ENCODE data around the gene FDPS. TPM values are rescaled to one million over a fixed set of nuclear protein-coding genes. Genes with fewer than 3 reads are reported as not detected.

Gene FDPS
- total RNA-seq, 1 experiment from 2014 or later, result 269 TPM

DNA sequence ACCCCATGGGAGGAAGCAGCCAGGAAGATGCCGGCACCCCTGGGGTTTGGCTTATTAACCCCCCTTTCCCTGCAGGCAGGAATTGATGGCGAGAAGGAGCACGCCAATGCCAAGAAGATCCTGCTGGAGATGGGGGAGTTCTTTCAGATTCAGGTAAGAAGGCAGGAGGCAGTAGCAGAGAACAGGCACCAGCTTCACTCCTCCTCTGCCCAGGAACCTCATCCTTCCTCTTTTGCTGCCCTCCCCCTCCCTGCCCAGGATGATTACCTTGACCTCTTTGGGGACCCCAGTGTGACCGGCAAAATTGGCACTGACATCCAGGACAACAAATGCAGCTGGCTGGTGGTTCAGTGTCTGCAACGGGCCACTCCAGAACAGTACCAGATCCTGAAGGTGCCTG lies 10.9 kb downstream of the FDPS start (continued):
- TF ChIP-seq JUND (IDR thresholded peaks at IDR 0.05) (no peak), SIN3A (IDR thresholded peaks at IDR 0.05; ENCODE audit: low read depth) (no peak), TCF7L2 (IDR thresholded peaks at IDR 0.05; ENCODE audit: borderline replicate concordance, extremely low read depth, insufficient read depth, insufficient read length) (no peak), POLR2A (IDR thresholded peaks at IDR 0.05; ENCODE audit: borderline replicate concordance, extremely low read depth, insufficient read depth, insufficient read length) (no peak)

DNA sequence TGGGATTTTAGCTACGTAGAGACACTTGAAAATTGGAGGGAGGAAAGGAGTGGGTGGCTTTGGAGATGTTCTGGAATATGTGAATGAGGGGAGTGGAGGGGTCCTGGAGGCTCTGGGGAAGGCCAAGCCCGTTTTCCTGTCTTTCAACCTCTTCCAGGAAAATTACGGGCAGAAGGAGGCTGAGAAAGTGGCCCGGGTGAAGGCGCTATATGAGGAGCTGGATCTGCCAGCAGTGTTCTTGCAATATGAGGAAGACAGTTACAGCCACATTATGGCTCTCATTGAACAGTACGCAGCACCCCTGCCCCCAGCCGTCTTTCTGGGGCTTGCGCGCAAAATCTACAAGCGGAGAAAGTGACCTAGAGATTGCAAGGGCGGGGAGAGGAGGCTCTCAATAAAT lies 11.6 kb downstream of the FDPS start:
- no peak overlapping the region for H3K4me3 ChIP-seq (replicated peaks in 1 of 2; ENCODE audit: low read depth in 1 of 2, low read length in 2 of 2)
- peaks cover 22 to 24% of the 10 kb centered on the region in 2 experiments; a peak in 3 of 4 replicates for H3K36me3 ChIP-seq (ENCODE audit: control insufficient read depth in 1 of 2, insufficient read depth in 2 of 2, low read length in 2 of 2)
- ChIA-PET POLR2A (no interaction called here), RAD21 (ENCODE audit: low non-redundant PET in 1 of 2, low total read pairs in 2 of 2, uncharacterized antibody in 2 of 2, unreplicated experiment in 2 of 2) (interaction anchor here in 1 of 2 experiments (0.6 kb wide), 1 partner anchor 47 kb away, joined by 3 read pairs; the partner anchor contains the start of gene CLK2), CTCF (no interaction called here)
- no peaks in the 10 kb centered on the region for H3K9me3 ChIP-seq (ENCODE audit: control insufficient read depth in 1 of 2, insufficient read depth in 1 of 2, low read depth in 1 of 2, low read length in 2 of 2)
- no peak for DNase-seq (ENCODE audit: low read depth, low spot score)
- no peaks in the 10 kb centered on the region for H4K20me1 ChIP-seq (ENCODE audit: insufficient read depth)
- H3K9me2 ChIP-seq (ENCODE audit: insufficient read depth), result no peaks in the 10 kb centered on the region
- H3K79me2 ChIP-seq (ENCODE audit: insufficient read depth, low read length), result peaks cover 9% of the 10 kb centered on the region; the same call in 1 of the 2 replicates
- H3K27ac ChIP-seq (ENCODE audit: low read depth, low read length), result no peak overlapping the region
- intact Hi-C loops (cut with micrococcal nuclease), result loop anchor here (5.0 to 10.0 kb wide), 2 partner anchors 145 to 272 kb away; partner anchors contain the start of genes KRTCAP2 and TRIM46
- BruUV-seq (replicated peaks), result no TSS peak
- H3K9ac ChIP-seq (ENCODE audit: low read length), result no peak overlapping the region
- H3K4me1 ChIP-seq (ENCODE audit: control insufficient read depth in 1 of 2, insufficient read depth in 2 of 2, low read length in 2 of 2), result peaks cover 8 to 18% of the 10 kb centered on the region in 2 experiments; a peak in 3 of 4 replicates
- no peak overlapping the region for H2AFZ ChIP-seq (ENCODE audit: low read depth, low read length, poor library complexity, severe bottlenecking)
- no peak for ATAC-seq
- H3K4me2 ChIP-seq (ENCODE audit: low read length), result no peak overlapping the region
- no peak for TF ChIP-seq ELF1 (IDR thresholded peaks at IDR 0.05; ENCODE audit: borderline replicate concordance, low read depth)
- TF ChIP-seq, protein P1, sequence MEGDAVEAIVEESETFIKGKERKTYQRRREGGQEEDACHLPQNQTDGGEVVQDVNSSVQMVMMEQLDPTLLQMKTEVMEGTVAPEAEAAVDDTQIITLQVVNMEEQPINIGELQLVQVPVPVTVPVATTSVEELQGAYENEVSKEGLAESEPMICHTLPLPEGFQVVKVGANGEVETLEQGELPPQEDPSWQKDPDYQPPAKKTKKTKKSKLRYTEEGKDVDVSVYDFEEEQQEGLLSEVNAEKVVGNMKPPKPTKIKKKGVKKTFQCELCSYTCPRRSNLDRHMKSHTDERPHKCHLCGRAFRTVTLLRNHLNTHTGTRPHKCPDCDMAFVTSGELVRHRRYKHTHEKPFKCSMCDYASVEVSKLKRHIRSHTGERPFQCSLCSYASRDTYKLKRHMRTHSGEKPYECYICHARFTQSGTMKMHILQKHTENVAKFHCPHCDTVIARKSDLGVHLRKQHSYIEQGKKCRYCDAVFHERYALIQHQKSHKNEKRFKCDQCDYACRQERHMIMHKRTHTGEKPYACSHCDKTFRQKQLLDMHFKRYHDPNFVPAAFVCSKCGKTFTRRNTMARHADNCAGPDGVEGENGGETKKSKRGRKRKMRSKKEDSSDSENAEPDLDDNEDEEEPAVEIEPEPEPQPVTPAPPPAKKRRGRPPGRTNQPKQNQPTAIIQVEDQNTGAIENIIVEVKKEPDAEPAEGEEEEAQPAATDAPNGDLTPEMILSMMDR (IDR thresholded peaks at IDR 0.05 in 2 of 3, conservative IDR thresholded peaks at IDR 0.05 in 1 of 3; ENCODE audit: borderline replicate concordance in 1 of 3, insufficient read depth in 1 of 3, low read depth in 2 of 3, low read length in 2 of 3), result no peak
- no peak for TF ChIP-seq EZH2 (IDR thresholded peaks at IDR 0.05)
- no peak for TF ChIP-seq RAD21 (IDR thresholded peaks at IDR 0.05; ENCODE audit: low read depth)
- TF ChIP-seq YY1 (IDR thresholded peaks at IDR 0.05; ENCODE audit: extremely low read depth, insufficient replicate concordance, low read depth, low read length), result no peak
- H3K27me3 ChIP-seq (ENCODE audit: insufficient read depth, low read length), result no peaks in the 10 kb centered on the region
